ENCODE measurements around the gene ELSPBP1.

Gene ELSPBP1

DNA sequence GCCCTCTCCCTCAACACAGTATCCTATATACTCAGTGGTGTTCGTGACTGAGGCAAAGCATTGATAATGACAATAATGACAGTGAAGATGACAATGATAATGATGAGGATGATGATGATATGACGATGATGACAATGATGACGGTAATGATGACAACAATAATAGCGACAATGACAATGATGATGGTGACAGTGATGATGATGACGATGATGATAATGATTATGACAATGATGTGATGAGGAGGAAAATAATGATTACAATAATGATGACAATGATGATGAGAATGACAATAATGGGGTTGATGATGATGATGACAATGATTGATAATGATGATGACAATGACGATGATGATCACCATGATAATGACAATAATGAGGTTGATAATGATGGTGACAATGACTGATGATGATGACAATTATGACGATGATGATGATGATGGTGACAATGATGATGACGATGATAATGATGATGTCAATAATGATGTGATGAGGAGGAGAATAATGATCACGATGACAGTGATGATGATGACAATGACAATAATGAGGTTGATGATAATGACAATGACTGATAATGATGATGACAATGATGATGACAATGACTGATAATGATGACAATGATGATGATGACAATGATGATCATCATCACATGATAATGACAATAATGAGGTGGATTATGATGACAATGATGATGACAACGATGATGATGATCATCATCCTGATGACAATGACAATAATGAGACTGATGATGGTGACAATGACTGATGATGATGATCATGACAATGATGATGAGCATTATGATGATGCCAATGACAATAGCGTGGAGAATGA, 16.7 kb downstream of the ELSPBP1 start (continued):
- TF ChIP-seq YY2 (tag by site-specific recombination; IDR thresholded peaks at IDR 0.05) = peak; percentile 40; the same call in 1 of the 2 replicates
- no peak for TF ChIP-seq KLF10 (tag by site-specific recombination; IDR thresholded peaks at IDR 0.05)
- TF ChIP-seq TSHZ1 (tag by site-specific recombination; IDR thresholded peaks at IDR 0.05; ENCODE audit: borderline replicate concordance) = no peak

DNA sequence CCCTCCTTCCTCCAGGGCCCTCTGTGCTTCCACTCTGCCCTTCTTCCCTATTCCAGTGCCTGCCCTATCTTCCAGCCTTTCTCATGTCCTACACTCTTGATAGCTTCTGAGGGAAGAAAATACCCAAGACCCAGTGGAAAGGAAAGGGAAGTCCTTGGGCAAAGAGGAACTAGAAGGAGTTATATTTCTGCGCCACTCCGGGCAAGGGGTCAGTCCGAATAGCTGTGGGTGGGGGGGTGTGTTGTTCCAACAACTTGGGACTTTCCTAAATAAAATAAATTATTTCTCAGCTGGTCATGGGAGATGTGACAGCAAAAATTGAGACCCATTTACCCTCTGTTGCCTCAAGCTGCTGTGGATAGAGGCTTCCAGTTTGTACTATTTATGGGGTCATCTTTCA, 26.3 kb downstream of the ELSPBP1 start:
- ChIA-PET CTCF (no interaction called here), POLR2A (no interaction called here)
- no peak for TF ChIP-seq GLI2 (tag by site-specific recombination; IDR thresholded peaks at IDR 0.05; ENCODE audit: borderline replicate concordance, low read depth)
- no peak for TF ChIP-seq ZNF624 (tag by site-specific recombination; IDR thresholded peaks at IDR 0.05)
- TF ChIP-seq, protein P1, sequence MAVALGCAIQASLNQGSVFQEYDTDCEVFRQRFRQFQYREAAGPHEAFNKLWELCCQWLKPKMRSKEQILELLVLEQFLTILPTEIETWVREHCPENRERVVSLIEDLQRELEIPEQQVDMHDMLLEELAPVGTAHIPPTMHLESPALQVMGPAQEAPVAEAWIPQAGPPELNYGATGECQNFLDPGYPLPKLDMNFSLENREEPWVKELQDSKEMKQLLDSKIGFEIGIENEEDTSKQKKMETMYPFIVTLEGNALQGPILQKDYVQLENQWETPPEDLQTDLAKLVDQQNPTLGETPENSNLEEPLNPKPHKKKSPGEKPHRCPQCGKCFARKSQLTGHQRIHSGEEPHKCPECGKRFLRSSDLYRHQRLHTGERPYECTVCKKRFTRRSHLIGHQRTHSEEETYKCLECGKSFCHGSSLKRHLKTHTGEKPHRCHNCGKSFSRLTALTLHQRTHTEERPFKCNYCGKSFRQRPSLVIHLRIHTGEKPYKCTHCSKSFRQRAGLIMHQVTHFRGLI (tag by site-specific recombination; IDR thresholded peaks at IDR 0.05) = no peak
- no peak for TF ChIP-seq PATZ1 (tag by site-specific recombination; IDR thresholded peaks at IDR 0.05)
- no peak for TF ChIP-seq KLF1 (tag by site-specific recombination; IDR thresholded peaks at IDR 0.05)
- TF ChIP-seq SALL2 (tag by site-specific recombination; IDR thresholded peaks at IDR 0.05; ENCODE audit: borderline replicate concordance) = no peak
- no peak for TF ChIP-seq ZNF302 (tag by site-specific recombination; IDR thresholded peaks at IDR 0.05; ENCODE audit: low read depth)
- no peak for TF ChIP-seq ZNF146 (tag by site-specific recombination; IDR thresholded peaks at IDR 0.05)
- TF ChIP-seq ZSCAN4 (tag by site-specific recombination; IDR thresholded peaks at IDR 0.05) = no peak
- TF ChIP-seq ZNF48 (tag by site-specific recombination; IDR thresholded peaks at IDR 0.05) = no peak
- Histone ChIP-seq H3K4me3 (ENCODE audit: low read depth, low read length) (no peak overlapping the region), H3K27ac (ENCODE audit: extremely low read depth, low read depth, low read length) (no peak overlapping the region), H3K4me1 (ENCODE audit: control insufficient read depth, insufficient read depth, low read length) (no peaks in the 10 kb centered on the region), H3K9me3 (ENCODE audit: control insufficient read depth, insufficient read depth, low read depth, low read length) (no peaks in the 10 kb centered on the region), H3K36me3 (ENCODE audit: control insufficient read depth in 2 of 2, insufficient read depth in 1 of 2, low read length in 2 of 2) (no peaks in the 10 kb centered on the region)

- ChIA-PET CTCF (no interaction called here), POLR2A (no interaction called here)
- no peak overlapping the region for H3K4me3 ChIP-seq (ENCODE audit: low read depth, low read length)
- H3K27ac ChIP-seq (ENCODE audit: extremely low read depth, low read depth, low read length) = no peak overlapping the region
- H3K4me1 ChIP-seq (ENCODE audit: control insufficient read depth, insufficient read depth, low read length) = no peaks in the 10 kb centered on the region
- H3K36me3 ChIP-seq (ENCODE audit: control insufficient read depth in 2 of 2, insufficient read depth in 1 of 2, low read length in 2 of 2) = no peaks in the 10 kb centered on the region
- no peaks in the 10 kb centered on the region for H3K9me3 ChIP-seq (ENCODE audit: control insufficient read depth, insufficient read depth, low read depth, low read length)
- no peak for TF ChIP-seq ZBTB1 (tag by site-specific recombination; IDR thresholded peaks at IDR 0.05)
- no peak for TF ChIP-seq ZNF155 (tag by site-specific recombination; IDR thresholded peaks at IDR 0.05)
- no peak for TF ChIP-seq OSR2 (tag by site-specific recombination; IDR thresholded peaks at IDR 0.05)
- no peak for TF ChIP-seq ZNF324 (tag by site-specific recombination; IDR thresholded peaks at IDR 0.05)
- no peak for TF ChIP-seq ZNF280D (tag by site-specific recombination; IDR thresholded peaks at IDR 0.05)
- no peak for TF ChIP-seq ZEB2 (tag by site-specific recombination; IDR thresholded peaks at IDR 0.05)
- no peak for TF ChIP-seq ZNF423 (tag by site-specific recombination; IDR thresholded peaks at IDR 0.05)
- no peak for TF ChIP-seq SP3 (tag by site-specific recombination; IDR thresholded peaks at IDR 0.05)
- TF ChIP-seq ZNF366 (tag by site-specific recombination; conservative IDR thresholded peaks at IDR 0.05) = peak; percentile 97
Observed at GRCh38 chr19:48023011-48023410, 28.6 kb downstream of the ELSPBP1 start.
